Spleen (tissue), 7 donors: Measurements from ENCODE around the gene C17orf114.

Source experiments
- POLR2AphosphoS5 ChIP-seq, 3 donors: sonication (generic); formaldehyde crosslinking; IDR thresholded peaks; one replicate each; pipeline ENCODE4 v1.5.1; 2017; ENCODE audit warnings: antibody characterized with exemption in 3 of 3
- TF ChIP-seq, protein P1 (sequence below), 11 experiments: fragments of 200-600 bp in 7 of 11; fragments of 450-650 bp in 4 of 11; sonication (generic) in 4 of 11; IDR thresholded peaks in 8 of 11; conservative IDR thresholded peaks in 3 of 11; 1 replicate in 7 of 11; 2 replicates in 4 of 11; pipeline versions ENCODE4 v1.4.0 to v1.8.0; 2016 to 2021; ENCODE audit warnings: antibody characterized with exemption in 11 of 11, inconsistent platforms in 4 of 11, mild to moderate bottlenecking in 1 of 11
- donor health status: DM: no; HTN: no; CAD: no; lungs with moderate emphysema.
- donor health status: DM: no; HTN: no; CAD: no.
- donor health status: DM: no; HTN: no; CAD: no.

- TF ChIP-seq POLR2AphosphoS5 (IDR thresholded peaks at IDR 0.05) = no peak
- TF ChIP-seq, protein P1, sequence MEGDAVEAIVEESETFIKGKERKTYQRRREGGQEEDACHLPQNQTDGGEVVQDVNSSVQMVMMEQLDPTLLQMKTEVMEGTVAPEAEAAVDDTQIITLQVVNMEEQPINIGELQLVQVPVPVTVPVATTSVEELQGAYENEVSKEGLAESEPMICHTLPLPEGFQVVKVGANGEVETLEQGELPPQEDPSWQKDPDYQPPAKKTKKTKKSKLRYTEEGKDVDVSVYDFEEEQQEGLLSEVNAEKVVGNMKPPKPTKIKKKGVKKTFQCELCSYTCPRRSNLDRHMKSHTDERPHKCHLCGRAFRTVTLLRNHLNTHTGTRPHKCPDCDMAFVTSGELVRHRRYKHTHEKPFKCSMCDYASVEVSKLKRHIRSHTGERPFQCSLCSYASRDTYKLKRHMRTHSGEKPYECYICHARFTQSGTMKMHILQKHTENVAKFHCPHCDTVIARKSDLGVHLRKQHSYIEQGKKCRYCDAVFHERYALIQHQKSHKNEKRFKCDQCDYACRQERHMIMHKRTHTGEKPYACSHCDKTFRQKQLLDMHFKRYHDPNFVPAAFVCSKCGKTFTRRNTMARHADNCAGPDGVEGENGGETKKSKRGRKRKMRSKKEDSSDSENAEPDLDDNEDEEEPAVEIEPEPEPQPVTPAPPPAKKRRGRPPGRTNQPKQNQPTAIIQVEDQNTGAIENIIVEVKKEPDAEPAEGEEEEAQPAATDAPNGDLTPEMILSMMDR (IDR thresholded peaks at IDR 0.05 in 8 of 11, conservative IDR thresholded peaks at IDR 0.05 in 3 of 11) = no peak
Observed at GRCh38 chr17:4833941-4834680, 32.0 kb upstream of the C17orf114 start.
